Left renal cortex interstitium (tissue), 4 donors: ENCODE data around the gene MGMT. TPM values are rescaled to one million over a fixed set of nuclear protein-coding genes. Genes with fewer than 3 reads are reported as not detected.

Experiments
- DNase-seq, 4 donors: peaks; one replicate each; pipeline ENCODE4 v3.0.0-alpha.2; 2013; ENCODE audit warnings: low read depth in 4 of 4, low spot score in 2 of 4, missing footprints in 1 of 4
- polyA plus RNA-seq, 4 donors: library from polyadenylated mRNA; unstranded; fragments of 120-200 nt; gene quantifications; one replicate each; pipeline ENCODE4 v1.2.1, GENCODE V29; 2013; ENCODE audit not compliant: insufficient read length in 4 of 4

The MGMT gene
- polyA plus RNA-seq, 4 donors = 17.4 to 30.0 (median 20.7) TPM

DNA sequence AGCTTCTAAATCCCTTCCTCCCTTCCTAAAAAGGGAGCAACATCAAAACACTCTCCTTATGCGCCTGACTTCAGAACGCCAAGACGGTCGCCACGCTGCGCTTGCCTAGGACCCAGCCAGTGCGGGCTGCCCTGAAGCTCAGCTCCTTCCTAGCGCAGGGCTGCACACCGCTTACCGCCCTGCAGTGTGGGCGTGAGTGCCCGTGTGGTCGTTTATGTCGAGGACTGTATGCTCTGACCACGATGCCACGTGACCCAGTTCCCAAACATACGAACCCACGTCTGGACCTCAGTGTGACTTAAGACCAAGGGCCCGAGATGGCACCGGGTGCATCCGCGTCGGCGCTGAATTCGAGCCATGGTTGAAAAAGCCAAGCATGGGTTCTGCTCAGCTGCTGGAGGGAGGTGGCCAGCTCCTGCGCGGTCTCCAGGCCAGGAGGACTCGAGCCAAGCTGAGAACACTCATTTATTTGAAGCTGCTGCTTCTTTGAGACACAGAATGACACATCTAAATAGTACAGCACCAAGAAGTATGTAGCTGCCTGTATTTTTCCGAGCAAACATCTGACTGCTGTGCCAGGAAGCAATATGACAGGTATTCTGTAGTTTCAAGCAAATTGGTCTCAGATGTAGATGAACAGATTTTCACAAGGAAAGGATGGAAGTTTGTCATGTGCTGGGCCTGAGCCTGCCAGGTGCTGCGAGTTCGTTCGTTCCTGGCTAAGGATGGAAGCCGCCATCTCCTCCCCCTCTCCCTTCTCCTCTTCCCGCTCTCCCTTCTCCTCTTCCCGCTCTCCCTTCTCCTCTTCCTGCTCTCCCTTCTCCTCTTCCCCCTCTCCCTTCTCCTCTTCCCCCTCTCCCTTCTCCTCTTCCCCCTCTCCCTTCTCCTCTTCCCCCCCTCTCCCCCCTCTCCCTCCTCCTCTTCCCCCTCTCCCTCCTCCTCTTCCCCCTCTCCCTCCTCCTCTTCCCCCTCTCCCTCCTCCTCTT is 312.4 kb downstream of the MGMT start:
- no peak for DNase-seq

DNA sequence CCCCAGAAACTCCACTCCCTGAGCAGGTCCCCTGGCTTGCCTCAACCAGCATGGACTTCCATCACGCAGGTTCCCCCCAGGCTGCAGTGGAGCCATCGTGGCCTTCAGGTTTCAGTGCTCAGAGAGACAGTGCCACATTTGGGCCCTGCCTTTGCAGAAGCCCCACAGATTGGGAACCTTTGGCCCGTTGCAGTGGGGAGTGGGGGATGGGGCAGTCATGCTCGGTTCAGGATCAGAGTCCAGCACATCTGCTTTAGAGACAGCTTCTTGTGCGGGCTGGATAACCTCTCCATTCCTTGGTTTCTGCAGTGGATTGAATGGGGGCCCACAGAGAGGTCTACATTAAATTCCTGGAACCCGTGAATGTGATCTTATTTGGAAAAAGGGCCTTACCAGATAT is 313.2 kb downstream of the MGMT start:
- DNase-seq = no peak

DNA sequence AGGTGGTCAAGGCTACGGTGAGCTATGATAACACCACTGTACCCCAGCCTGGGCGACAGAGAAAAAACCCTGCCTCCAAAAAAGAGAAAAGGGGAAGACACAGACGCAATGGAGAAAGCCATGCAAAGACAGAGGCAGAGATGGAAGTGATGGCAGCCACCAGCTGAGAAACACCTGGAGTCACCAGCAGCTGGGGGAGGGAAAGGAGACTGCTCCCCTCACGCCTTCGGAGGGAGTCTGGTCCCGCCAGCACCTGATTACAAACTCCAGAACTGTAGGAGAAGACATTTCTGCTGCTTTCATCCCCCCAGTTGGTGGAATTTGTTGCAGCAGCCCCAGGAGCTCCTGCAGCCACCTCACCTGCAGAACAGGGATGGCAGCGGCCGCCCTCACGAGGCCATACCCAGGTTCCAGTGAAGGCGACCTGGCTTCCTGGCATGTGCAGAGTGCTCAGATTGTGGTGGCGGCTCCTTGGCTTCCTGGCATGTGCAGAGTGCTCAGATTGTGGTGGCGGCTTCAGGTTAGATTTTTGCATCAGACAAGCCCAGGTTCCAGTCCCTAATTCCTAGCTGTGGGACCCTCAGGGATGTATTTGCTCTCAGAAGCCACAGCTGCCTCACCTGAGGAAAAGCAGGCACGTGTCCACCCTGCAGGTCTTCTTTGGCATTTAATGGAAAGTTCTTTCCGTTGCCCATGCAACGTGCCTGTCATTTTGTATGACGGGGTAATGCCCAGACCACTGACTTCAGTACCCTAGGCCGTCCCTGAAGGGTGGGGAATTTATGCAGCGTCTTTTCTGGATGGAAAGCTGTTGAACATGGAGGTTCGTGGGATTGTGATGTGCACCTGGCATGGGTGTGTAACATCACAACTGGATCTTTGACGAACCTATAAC is 314.1 kb downstream of the MGMT start:
- DNase-seq = no peak

DNA sequence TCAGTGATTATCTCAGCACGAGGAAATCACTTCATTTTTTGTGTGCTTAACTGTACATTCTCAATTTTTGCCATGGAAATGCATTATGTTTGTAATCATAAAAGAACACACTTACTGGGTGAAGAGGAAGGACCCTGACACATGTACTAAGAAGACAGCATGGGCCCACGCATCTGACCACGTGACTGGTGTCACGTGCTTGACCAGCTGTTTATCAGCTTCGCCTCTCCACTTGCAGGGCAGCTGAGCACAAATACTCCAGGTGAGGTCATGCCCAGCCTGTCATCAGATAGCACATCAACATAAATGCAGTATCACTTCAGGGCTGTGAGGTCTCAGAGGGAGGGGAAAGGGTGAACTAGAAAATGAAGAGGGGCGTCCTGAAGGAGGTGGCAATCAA is 317.2 kb downstream of the MGMT start:
- no peak for DNase-seq

DNA sequence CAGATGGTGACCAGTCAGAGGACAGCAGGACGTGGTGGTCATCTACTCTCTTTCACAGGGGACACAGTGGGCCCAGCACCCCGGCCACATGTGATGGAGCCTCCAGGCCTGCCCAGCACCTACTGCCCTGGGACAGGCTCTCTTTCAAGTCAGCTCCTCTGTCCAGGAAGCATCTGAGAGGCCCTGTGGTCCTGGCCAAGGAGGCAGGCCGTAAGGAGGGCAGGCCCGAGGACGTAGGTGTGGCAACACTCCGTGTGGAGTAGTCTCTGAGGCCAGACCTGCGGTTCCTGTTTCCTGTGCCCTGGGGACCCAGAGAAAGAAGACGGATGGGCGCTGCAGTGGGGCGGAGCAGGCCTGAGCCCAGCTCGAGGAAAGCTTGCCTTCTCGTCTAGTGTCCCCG is 317.9 kb downstream of the MGMT start:
- DNase-seq = no peak

DNA sequence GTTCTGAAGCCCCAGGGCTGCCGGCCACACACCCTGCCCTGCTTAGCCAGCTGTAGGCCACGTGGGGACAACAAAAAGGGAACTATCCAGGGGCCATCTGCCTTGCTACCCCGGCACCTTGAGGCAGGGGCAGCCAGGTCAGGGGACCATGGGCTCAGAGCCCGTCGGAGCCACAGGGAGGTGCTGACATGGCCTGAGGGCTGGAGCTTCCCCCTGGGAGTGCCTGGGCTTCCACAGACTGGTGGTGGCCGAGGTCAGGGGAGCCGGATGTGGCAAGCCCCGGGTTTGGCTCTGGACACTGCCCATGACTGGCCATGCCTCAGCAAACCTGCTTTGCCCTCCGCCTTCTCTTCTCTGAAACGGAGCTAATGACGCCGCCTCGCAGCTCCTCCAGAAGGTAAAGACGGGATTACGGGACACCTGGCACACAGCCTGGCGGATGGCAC is 318.5 kb downstream of the MGMT start:
- no peak for DNase-seq

DNA sequence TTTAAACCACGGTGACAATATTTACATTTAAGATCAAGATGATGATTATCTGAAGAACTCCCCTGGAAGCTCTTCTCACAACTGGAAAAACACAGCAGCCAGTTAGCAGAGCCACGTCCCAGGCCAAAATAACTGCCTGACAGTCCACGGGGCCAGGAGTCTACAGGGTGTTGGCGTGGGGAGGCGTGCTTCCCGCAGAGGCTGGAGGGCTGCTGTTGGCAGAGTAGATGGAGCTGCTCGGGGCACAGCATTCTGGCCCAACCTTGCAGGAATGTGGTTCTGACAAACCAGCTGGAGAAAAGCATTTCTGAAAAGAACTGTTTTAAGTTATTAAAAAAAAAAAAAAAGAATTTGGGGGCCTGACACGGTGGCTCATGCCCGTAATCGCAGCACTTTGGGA is 319.2 kb downstream of the MGMT start:
- DNase-seq = no peak

DNA sequence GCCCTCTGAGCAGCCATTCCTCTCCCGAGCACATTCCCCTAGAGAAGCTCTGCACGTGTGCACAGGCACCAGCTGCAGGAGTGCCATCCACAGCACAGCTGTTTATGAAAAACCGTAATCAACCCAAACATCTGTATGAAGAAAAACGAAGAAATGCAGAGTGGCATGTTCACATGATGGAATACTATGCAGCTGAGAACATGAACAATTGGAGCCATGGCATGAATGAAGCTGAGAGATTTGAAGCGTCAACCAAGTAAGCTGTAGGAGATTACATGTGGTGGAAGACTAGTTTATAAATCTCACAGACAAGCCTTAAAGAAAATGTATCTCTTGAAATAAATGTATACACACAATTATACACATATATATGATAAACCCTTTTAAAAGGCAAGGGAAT is 320.5 kb downstream of the MGMT start:
- DNase-seq = no peak

DNA sequence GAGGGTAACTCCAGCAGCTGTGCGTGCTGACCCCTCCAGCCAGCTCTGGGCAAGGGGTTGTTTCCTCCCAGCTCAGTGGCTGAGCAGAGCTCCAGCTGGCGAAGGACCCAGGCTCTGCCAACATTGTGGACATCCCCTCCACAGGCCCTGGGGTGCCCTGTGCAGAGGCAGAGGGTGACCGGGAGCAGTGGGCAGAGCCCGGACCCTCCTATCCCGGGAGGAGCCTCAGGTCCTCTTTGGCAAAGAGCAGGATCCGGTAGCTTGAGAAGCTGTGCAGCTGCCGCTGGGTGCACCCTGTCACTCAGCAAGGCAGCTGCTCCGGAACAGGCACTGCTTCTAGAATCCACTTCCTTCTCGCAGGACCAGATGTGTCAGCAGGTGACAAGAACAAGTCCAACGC is 321.2 kb downstream of the MGMT start:
- DNase-seq = no peak

DNA sequence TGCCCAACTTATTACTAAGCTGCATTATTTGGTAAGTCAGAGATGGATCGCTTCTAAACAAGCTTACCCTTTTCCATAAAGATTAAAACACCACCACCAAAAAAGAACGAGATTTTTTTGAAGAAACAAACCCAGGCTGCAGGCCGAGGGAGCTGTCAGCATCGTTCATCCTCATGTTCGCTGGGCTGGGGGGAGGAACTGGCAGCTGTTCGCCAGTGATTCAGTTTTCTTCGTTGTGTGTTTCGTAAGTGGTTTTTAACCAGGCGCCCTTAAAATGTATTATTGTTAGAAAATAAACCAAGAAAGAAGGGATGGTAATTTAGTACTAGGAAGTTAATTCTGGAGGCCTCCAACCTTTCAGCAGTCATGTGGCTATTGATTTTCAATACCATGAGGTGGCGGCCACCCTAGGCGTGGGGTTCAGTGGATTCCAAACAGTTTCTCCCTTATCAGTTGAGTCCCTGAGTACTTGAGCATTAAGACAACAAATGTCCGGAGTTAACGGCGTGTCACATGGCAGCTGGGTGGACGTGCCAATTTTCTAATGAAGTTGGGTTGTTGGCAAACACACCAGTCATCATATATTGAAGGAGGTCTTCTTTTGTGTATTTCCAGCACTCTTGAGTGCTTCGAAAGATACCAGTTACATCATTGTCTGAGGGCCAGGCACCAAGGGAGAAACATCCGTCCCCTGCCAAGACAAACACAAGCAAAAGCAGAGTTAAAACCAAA is 323.8 kb downstream of the MGMT start:
- no peak for DNase-seq

DNA sequence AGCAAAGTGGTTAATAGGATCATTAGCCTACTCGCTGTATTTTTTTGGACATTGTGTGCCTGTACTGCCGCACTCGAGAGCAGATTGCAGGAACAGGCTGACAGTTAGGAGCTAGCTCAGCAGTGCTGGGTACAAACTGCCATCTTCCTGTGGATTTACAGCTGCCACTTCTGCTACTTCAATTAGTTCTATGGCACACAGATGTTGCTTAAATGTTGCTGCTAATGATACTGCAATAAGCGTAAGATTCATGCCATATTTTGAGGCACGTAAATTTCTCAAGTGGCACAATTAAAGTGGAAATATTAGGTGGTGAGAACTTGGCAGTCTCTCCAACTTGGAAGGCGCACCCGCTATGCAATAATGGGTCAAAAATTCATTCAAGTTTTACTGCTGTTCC is 325.1 kb downstream of the MGMT start:
- DNase-seq = no peak

DNA sequence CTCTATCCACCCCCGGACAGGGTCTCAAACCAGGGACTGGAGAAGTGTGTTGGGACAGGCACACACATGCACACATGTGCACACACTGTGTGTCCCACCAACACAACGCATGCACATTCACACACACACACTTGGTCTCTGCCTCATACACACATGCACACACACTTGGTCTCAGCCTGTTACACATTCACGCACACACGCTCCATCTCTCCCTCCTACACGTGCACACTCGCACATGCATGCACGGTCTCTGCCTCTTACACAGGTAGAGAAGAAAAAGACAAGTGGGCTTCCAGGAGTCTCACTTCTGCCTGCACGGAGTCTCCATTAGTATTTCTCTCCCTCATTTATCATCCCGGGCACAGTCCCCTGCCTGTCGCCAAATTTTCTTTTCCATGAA is 325.8 kb downstream of the MGMT start:
- no peak for DNase-seq

DNA sequence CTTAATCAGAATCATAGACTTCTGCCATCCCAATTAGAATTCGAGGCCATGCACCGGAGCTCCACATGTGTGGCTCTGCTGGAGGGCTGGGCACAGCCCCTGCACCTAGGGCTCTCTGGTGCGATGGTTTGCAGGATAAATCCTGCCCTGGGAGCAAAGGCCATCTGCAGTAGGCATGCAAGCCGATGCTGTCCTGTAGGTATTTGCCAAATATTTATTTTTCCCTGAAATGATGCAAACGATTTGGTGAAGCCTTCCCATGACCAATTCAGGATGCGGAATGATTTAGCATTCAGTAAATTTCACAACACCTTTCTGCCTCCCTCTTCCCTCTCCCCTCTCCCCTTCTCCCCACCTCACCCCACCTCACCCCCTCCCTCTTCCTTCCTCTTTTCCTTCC is 326.4 kb downstream of the MGMT start:
- no peak for DNase-seq

DNA sequence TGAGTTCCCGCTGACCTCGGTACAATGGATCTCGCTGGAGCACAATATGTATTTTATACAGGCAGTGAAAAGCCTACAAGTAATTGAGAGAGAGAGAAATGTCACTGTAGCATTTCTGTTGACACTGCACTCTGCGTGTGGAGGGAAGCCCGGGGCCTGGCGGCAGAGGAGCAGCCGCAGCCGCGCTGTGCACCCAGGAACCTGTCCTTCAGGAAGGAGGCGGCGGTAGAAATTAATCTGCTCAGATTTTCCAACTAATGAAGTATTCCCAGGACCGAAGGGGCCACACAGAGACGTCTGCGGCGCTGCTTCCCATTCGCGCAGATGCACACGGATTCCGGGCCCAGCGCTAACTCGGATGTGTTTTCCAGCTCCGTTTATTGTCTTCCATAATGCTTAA is 327.0 kb downstream of the MGMT start:
- no peak for DNase-seq

DNA sequence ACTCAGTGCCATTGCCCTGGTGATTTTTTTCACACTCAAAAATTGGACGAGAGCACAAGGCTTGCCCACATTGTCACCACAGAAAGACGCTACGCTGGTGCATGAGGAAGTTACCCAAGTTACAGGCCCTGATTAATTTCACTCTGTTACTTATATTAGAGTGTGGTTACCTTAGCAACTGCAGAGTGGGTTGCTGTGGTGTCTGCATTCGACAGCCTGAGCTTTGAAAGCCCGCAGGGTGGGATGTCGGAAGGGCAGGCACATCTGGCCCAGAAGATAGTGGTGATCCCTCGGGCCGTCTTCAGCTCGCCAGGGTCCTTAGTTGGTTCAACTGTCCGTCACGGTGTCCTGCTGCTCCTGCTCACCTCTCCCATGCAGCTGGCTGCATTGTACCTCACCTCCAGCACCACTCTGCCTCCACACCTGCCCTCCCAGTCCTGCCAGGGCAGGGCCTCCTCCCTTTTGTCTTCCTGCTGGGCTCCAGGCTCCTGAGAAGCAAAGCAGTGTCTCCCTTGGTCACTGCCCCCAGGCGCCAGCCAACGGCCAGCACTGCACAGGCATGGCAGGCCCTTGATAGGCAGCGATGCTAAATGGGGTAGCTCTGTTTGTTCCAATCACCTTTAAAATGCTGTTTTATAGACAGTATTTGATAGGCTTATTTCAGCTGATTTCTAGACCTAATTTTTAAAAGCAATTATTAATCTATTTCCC is 329.8 kb downstream of the MGMT start:
- no peak for DNase-seq

DNA sequence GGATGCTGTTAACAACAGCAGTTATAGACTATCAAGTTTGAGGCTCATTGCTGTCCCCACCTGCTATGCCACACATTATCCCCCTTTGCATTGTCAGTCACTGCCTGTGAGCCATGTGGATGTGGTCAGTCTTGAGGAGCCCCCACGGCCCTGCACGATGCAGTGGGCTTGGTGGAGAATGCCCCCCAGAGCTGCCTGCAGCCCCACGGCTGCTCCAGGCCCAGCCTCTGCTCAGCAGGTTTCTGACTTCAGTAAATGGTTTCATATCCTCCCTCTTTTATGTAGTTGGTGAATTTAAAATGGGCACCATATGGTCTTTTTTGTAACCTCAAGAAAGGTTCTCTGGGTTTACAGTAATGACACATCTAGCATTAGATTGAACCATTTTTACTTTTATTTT is 332.9 kb downstream of the MGMT start:
- no peak for DNase-seq

DNA sequence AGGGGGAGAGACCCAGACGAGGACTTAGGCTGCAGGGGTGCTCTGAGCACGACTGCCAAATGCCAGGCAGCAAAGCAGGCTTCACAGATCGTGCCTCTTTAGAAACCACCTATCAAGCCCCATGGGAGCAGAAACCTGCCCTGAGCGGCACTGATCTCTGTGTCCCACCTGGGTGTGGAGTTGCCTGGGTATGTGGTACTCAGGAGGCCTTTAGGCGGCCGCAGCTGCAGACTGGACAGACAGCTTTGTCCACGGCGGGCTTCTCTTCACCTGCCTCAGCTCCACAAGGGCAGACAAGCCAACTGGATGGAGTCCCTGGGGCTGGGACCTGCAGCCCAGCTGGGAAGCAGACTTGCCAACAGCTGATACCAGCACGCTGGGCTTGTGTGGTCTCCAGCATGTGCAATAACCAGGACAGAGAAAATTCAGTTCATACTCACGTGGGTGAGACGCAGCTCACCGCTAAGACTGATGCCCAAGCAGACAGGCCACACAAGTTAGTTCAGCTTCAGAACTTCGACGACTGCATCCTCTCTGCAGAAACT is 333.8 kb downstream of the MGMT start:
- DNase-seq = no peak

DNA sequence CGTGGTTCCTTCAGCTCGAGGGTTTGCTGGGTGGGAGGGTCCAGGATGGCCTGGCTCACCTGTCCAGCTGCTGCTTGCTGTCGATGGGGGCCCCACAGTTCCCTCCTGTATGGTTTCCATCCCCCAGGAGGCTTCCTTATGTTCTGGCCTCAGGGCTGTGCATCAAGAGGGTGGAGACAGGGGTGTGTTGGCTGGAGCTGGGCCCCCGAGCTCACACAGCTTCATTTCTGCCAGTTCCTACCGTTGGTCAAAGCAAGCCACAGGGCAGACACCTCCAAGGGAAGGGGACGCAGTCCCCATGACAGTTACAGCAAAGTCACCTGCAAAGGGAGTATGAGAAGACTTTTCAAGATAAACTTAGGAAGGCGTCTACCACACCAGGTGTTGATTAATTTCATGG is 340.2 kb downstream of the MGMT start:
- DNase-seq = no peak

DNA sequence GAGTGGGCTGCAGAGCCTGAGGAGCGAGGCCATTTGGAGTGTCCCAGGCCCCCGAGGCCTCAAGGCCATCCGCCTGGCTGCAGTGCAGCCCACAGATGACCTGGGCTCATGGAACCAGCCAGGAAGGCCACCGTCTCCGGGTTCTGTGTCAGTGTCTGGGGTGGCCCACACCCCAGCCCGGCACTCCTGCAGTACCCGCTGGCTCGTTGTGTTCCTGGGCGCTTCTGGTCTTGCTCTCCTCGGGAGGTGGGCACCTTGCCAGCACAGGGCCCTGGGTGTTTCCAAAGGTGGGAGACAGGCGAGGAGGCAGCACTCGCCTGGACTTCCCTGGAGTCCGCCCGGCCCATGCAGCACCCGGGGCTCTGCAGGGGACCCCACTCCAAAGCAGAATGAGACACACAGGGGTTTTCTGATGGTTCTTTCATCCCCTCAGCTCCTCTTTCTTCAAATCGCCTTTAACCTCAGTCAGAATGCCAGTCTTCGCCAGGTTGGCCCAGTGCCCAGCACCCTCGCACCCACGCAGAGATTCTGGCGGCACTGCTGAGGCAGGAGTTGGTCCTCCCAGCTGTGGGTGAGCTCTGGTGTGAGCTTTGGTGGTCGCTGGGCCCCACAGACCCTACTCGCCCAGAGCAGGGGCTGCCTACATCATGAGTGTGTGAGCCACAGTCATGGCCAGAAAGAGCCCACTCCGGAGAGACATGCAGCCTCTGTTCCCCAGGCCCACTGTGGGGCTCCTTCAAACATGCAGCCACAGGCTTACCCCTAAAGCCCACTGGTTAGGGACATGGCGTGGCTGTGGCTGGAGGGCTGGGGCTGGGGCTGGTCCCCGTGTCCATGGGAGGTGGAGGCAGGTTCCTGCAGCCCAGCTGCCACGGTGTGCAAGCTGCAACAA is 341.3 kb downstream of the MGMT start:
- DNase-seq = no peak
